Right lobe of liver (tissue), 6 donors: ENCODE results near the gene INPP5A. TPM values are rescaled to one million over a fixed set of nuclear protein-coding genes. Genes with fewer than 3 reads are reported as not detected.

Experiments used
- ATAC-seq, 4 donors: fragments of 200-7000 bp; cut with Tn5 transposase; one replicate each; pipeline ENCODE4 v1.9.1; 2020; ENCODE audit warnings: mild to moderate bottlenecking in 4 of 4, moderate library complexity in 4 of 4
- DNase-seq, 3 donors: peaks; one replicate each; pipeline ENCODE4 v3.0.0-alpha.2; 2020
- H3K27ac ChIP-seq, 3 donors: fragments of 200-600 bp; one replicate each; pipeline ENCODE4 v1.8.0; 2022
- H3K27me3 ChIP-seq, 2 donors: fragments of 200-600 bp; one replicate each; pipeline ENCODE4 v1.8.0; 2022
- H3K36me3 ChIP-seq, 4 donors: fragments of 200-600 bp; sonication (generic) in 1 of 4; one replicate each; pipeline versions ENCODE4 v1.5.1 to v1.8.0; 2017 to 2022; ENCODE audit warnings: control low read depth in 1 of 4
- H3K4me1 ChIP-seq, 4 donors: fragments of 200-600 bp; sonication (generic) in 1 of 4; one replicate each; pipeline versions ENCODE4 v1.5.1 to v1.8.0; 2017 to 2022; ENCODE audit warnings: control low read depth in 1 of 4
- H3K4me3 ChIP-seq, 3 donors: fragments of 200-600 bp; one replicate each; pipeline ENCODE4 v1.8.0; 2022
- H3K9me3 ChIP-seq, 4 donors: fragments of 200-600 bp; sonication (generic) in 1 of 4; one replicate each; pipeline versions ENCODE4 v1.5.1 to v1.8.0; 2017 to 2022; ENCODE audit warnings: control low read depth in 1 of 4
- POLR2A ChIP-seq: fragments of 450-650 bp; IDR thresholded peaks from one replicate; pipeline ENCODE4 v1.6.1; 2017; ENCODE audit warnings: antibody characterized with exemption, mild to moderate bottlenecking
- WGBS: methylation state at CpG from one replicate; pipeline ENCODE4 v1.1.6; 2018; ENCODE audit warnings: low coverage, low lambda C conversion rate; ENCODE audit not compliant: insufficient coverage; ENCODE audit errors: missing lambda C conversion rate; 5-methylcytosine and 5-hydroxymethylcytosine counted together
- intact Hi-C, 2 donors: fragments of 100-400 bp; cut with DNase I; formaldehyde crosslinking; loops; one replicate each; pipeline versions ENCODE4 v1.11.2 to v1.14.1; 2022
- total RNA-seq, 6 experiments: library from RNA; depleted of rRNA in 2 of 6; stranded (reverse); fragments of >200 nt in 2 of 6; fragmentation: NEBNext Ultra II Directional in 3 of 6; extraction: Animal tissue kit (Norgen Biotek cat#: 25700) in 3 of 6; gene quantifications; one replicate each; pipeline versions ENCODE4 v1.1.0 to v1.2.4, GENCODE V29; 2016 to 2023
- TF ChIP-seq, protein P1 (sequence below), 4 donors: fragments of 200-600 bp in 3 of 4; fragments of 450-650 bp in 1 of 4; IDR thresholded peaks; one replicate each; pipeline versions ENCODE4 v1.5.1 to v1.8.0; 2016 to 2022; ENCODE audit warnings: antibody characterized with exemption in 4 of 4, mild to moderate bottlenecking in 2 of 4
- donor health status: DM: no; HTN: yes; CAD: no.
- donor health status: DM: no; HTN: no; CAD: no.
- donor health status: DM: no; HTN: no; CAD: no.
- donor health status: DM: no; HTN: yes; CAD: no.
- donor health status: DM: no; HTN: yes; CAD: no.

The INPP5A gene
- total RNA-seq, 6 experiments from 2014 or later, result 12.5 to 24.6 (median 16.9) TPM

GRCh38 chr10:132755166-132755711, 217.7 kb downstream of the INPP5A start:
- Histone ChIP-seq H3K9me3 (no peaks in the 10 kb centered on the region), H3K36me3 (peaks cover 0 to 4% (median 0%) of the 10 kb centered on the region in 4 donors), H3K27me3 (no peaks in the 10 kb centered on the region), H3K4me3 (no peak overlapping the region), H3K4me1 (no peaks in the 10 kb centered on the region), H3K27ac (no peak overlapping the region)
- intact Hi-C loops, result no loop called here
- no peak for DNase-seq
- 96% methylated on average over 14 of the region's 15 CpGs for WGBS
- TF ChIP-seq, protein P1, sequence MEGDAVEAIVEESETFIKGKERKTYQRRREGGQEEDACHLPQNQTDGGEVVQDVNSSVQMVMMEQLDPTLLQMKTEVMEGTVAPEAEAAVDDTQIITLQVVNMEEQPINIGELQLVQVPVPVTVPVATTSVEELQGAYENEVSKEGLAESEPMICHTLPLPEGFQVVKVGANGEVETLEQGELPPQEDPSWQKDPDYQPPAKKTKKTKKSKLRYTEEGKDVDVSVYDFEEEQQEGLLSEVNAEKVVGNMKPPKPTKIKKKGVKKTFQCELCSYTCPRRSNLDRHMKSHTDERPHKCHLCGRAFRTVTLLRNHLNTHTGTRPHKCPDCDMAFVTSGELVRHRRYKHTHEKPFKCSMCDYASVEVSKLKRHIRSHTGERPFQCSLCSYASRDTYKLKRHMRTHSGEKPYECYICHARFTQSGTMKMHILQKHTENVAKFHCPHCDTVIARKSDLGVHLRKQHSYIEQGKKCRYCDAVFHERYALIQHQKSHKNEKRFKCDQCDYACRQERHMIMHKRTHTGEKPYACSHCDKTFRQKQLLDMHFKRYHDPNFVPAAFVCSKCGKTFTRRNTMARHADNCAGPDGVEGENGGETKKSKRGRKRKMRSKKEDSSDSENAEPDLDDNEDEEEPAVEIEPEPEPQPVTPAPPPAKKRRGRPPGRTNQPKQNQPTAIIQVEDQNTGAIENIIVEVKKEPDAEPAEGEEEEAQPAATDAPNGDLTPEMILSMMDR (IDR thresholded peaks at IDR 0.05), result no peak
- ATAC-seq, result no peak

- WGBS, result 93% methylated on average over 14 of the region's 14 CpGs
- no peak for TF ChIP-seq POLR2A
- TF ChIP-seq, protein P1 (IDR thresholded peaks at IDR 0.05), result no peak
- no peak overlapping the region for H3K4me3 ChIP-seq
- no peak overlapping the region for H3K27ac ChIP-seq
- H3K9me3 ChIP-seq, result no peaks in the 10 kb centered on the region
- H3K4me1 ChIP-seq, result no peaks in the 10 kb centered on the region
- DNase-seq (no peak), ATAC-seq (no peak)
- H3K36me3 ChIP-seq, result no peaks in the 10 kb centered on the region
- intact Hi-C loops, result no loop called here
- no peaks in the 10 kb centered on the region for H3K27me3 ChIP-seq
Measured at GRCh38 chr10:132756591-132756990, 219.0 kb downstream of the INPP5A start.

GRCh38 chr10:132757171-132757570, 219.6 kb downstream of the INPP5A start:
- no peaks in the 10 kb centered on the region for H3K4me1 ChIP-seq
- H3K27ac ChIP-seq, result no peak overlapping the region
- intact Hi-C loops, result no loop called here
- no peak overlapping the region for H3K4me3 ChIP-seq
- H3K27me3 ChIP-seq, result no peaks in the 10 kb centered on the region
- 95% methylated on average over 17 of the region's 27 CpGs for WGBS
- ATAC-seq, result no peak
- no peaks in the 10 kb centered on the region for H3K9me3 ChIP-seq
- H3K36me3 ChIP-seq, result no peaks in the 10 kb centered on the region
- DNase-seq, result no peak
- TF ChIP-seq POLR2A, result no peak
- TF ChIP-seq, protein P1 (IDR thresholded peaks at IDR 0.05), result no peak

GRCh38 chr10:132758865-132759264, 221.3 kb downstream of the INPP5A start:
- Histone ChIP-seq H3K4me3 (no peak overlapping the region), H3K27me3 (no peaks in the 10 kb centered on the region), H3K4me1 (no peaks in the 10 kb centered on the region), H3K36me3 (no peaks in the 10 kb centered on the region), H3K9me3 (no peaks in the 10 kb centered on the region), H3K27ac (no peak overlapping the region)
- intact Hi-C loops, result no loop called here
- no peak for DNase-seq
- WGBS, result 96% methylated on average over 3 of the region's 14 CpGs
- ATAC-seq, result no peak
- TF ChIP-seq POLR2A, result no peak
- TF ChIP-seq, protein P1 (IDR thresholded peaks at IDR 0.05), result no peak
